Stimulated activated CD4-positive, alpha-beta T cell treated with anti-CD3 and anti-CD28 coated beads, Interleukin-2, amount 100 ng/mL, for 4 hours (primary cell): ENCODE data around the gene IFITM10.

Experiments used
- DNase-seq: peaks from one replicate; pipeline ENCODE4 v3.0.0-alpha.2; 2020; ENCODE audit warnings: low read depth

IFITM10 gene

GRCh38 chr11:1751531-1751921 lies 1.1 kb upstream of the IFITM10 start:
- DNase-seq, result no peak

GRCh38 chr11:1750840-1751530 lies 590 bp upstream of the IFITM10 start:
- no peak for DNase-seq

DNA sequence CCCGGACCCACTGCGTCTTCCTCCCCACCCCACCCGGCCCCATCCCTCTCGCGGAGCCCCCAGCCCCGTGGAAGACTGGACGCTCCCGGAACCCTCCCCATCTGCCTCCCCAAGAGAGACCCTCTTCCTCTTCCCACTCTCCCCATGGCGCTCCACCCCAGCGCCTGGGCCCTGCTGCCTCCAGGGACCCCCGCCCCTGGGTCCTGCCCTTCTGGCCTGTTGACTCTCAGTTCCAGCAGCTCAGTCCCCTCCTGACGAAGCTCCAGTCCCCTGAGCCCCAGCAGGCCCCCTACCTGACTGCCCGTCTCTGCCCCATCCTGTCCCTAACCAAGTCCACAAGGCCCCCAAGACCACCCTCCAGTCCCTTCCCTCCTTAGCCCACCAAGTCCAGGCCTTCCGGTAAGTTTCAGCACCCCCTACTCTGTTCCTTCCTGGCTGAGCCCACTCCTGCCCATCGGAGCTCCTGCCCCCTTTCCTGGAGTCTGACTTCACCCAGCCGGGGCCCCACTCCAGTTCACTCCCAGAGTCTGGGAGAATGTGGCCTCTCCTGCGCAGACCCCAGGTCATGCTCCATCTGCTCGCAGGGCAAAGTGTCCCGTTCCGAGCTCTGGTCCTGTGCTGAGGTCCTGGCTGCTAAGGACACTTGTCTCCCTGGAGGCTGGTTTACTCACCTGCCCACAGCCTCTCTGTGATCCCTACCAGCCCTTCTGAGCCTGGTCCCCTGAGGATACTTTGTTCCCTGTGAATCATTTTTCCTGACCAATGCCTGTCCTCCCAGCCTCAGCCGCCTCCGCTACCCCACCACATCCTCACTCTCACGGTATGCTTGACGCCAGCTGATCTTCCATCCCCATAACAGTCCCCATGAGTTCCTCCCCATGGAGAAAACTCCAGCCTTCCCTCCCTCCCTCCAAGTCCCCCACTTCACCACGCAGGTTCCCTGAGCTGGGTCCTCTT lies 722 bp downstream of the IFITM10 start:
- DNase-seq, result no peak

- DNase-seq, result no peak
These were observed 1.6 kb downstream of the IFITM10 start for GRCh38 chr11:1748636-1749394.

DNA sequence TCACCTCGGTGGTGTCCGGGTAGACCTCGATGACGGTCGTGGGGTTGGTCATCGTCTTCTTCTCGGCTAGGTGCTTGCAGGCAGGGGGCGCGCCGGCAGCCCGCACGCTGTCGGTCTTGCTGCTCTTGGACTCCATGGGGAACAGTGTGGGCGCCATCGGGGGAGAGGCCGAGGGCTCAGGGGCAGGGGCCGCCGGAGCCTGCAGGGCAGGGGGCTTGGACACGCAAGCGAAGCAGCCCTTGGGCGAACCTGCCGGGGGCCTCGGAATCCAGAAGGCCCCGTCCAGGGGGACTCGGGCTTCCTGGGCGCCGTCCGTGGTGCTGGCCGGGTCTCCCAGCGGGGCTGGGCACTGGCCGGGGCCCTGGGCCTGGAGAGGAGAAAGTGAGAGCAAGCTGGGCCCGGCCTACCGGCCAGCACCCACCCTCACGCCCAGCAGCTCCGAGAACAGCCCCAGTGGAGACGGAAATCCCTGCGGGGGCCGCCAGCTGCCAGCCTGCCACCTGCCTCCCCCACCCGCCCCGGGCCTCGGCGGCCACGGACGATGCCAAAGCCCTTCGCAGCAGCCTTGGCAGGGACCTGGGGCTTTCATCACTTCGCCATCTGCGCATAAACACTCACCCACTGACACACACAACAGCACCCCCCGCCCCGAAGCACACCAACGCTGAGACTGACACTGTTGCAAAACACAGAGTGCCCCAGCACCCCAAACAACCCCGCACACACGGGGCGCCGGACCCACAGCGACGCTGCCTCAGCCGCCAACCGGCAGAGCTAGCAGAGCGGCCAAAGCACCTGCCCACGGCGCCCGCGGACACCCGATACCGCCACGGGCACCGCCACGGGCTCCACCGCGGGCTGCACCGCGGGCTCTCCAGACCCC lies 2.4 kb downstream of the IFITM10 start:
- DNase-seq, result no peak

- no peak for DNase-seq
These were observed 3.2 kb downstream of the IFITM10 start for GRCh38 chr11:1746956-1747752.

GRCh38 chr11:1746511-1746931 lies 3.9 kb downstream of the IFITM10 start:
- no peak for DNase-seq

DNA sequence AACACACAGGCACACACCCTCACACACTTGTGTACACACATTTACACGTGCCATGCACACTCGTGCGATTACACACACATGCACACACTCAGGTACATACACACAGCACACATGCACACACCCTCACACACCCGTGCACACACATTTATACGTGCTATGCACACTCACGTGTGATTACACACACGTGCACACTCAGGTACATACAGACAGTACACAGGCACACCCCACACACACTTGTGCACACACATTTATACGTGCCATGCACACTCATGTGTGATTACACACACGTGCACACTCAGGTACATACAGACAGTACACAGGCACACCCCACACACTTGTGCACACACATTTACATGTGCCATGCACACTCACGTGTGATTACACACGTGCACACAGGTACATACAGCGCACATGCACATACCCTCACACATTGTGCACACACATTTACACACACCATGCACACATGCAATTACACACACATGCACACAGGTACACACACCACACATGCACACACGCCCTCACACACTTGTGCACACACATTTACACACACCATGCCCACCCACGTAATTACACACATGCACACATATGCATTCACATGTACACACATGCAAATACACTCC lies 4.6 kb downstream of the IFITM10 start:
- no peak for DNase-seq

- no peak for DNase-seq
These were observed 5.3 kb downstream of the IFITM10 start for GRCh38 chr11:1744891-1745700.

DNA sequence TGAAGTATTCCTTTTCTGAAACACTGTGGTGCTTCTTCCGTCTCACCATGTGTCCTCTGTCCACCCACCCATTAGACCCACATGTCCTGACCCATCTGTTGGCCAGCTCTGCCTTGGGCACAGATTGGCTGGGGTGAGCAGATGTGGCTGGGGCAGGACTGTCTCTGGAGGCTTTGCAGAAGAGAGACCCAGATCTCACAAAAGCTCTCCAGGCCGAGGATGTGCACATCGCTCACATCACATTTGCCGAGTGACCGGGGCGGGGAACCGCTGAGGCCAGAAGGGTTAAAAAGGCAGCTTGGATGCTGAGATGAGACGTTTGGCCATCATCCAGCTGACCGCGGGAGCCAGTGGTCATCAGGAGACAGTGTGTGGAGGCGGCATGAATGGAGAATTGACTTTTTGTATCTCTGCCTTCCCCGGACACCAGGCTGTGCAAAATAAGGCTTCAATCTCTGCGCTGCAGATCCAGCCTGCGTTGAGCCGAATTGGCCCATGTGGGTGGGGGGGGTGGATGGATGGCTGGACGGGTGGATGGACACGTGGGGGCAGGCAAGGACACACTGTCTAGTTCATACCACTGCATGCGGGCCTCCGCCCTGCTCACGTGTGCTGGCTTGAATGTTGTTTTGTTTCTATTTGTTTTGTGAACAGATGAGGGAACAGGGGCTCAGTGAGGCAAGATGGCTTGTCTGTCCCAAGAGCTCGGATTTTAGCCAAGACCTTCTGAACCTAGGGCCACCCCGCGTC lies 6.1 kb downstream of the IFITM10 start:
- DNase-seq, result no peak

- DNase-seq, result no peak
These were observed 6.7 kb downstream of the IFITM10 start for GRCh38 chr11:1743585-1744136.

GRCh38 chr11:1742869-1743584 lies 7.4 kb downstream of the IFITM10 start:
- no peak for DNase-seq

GRCh38 chr11:1742371-1742770 lies 8.0 kb downstream of the IFITM10 start:
- DNase-seq, result no peak

- DNase-seq, result no peak
These were observed 8.7 kb downstream of the IFITM10 start for GRCh38 chr11:1741741-1742140.

DNA sequence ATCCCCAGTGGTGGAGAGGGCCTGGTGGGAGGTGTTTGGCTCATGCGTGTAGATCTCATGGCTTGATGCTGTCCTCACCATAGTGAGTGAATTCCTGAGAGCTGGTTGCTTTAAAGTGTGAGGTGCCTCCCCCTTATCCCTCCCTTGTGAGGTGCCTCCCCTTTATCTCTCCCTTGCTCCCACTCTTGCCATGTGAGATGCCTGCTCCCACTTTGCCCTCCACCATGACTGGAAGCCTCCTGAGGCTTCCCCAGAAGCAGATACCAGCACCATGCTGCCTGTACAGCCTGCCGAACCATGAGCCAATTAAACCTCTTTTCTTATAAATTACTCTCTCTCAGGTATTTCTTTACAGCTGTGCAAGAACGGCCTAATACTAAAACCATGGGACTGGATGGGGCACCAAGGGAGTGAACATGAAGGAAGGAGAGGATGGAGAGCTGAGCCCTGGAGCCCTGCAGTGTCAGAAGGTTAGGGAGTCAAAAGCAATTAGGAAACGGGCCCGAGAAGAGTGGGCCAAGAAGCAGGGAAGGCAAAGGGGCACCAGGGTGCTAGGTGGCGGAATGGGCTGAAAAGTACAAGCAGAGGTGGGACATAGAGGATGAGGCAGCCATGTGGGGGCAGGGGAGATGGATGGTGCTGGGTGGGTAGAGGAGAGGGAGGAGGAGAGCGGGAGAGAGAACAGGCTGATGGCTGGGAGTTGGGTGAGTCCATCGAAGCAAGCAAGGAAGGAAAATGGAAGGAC lies 9.4 kb downstream of the IFITM10 start:
- no peak for DNase-seq

DNA sequence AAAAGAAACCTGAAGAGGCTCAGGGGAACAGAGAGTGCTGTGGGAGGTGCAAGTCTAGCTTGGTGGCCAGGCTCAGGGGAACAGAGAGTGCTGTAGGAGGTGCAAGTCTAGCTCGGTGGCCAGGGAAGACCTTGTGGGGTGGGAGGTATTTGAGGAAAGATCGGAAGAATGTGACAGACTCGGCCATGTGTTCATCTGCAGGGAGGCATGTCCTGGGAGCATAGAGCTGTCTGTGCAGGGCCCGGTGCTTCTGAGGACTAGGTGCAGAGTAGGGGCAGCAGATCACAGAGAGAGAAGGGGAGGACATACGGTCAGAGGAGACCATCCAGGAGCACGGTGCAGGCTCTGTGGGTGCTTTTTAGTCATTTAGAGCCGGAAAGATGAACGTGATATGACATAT lies 10.8 kb downstream of the IFITM10 start:
- DNase-seq, result no peak

DNA sequence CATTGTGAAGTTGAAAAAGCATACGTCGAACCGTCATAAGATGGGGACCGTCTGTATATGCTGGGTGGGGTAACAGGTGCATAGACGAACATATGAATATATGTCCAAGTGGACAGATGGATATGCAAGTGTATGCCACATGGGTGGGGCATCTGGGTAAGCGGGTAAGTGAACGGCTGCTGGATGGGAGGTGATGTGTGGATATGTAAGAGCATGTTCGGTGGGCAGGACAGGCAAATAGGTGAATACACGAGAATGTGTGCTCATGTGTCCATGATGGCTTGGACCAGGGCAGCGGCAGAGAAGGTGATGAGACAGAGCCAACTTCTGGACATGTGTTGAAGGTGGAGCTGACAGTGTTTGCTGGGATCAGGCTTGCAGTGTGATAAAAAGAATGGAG lies 12.0 kb downstream of the IFITM10 start:
- no peak for DNase-seq
